ENCODE results near the gene MYO5B.
"Not testable (repeated sequence)": the region's sequence is repeated elsewhere in the genome, so short reads cannot be mapped to it uniquely, and the experiment has no call there.

Gene MYO5B

GRCh38 chr18:50194631-50195532, at the start of gene MYO5B:
Gene MYO5B (minus strand): TSS chr18:50195147. CDS start chr18:50194793, 354 bp downstream.
- DNase-seq: no peak
- H3K9me3 ChIP-seq (ENCODE audit: insufficient read depth, low read length, severe bottlenecking): no peaks in the 10 kb centered on the region
- H3K79me2 ChIP-seq (ENCODE audit: insufficient read depth, low read length): no peaks in the 10 kb centered on the region
- no peak for ATAC-seq (ENCODE audit: insufficient read depth, low read depth)
- H2AFZ ChIP-seq (ENCODE audit: low read depth, low read length): no peak within 1 kb of the TSS
- no peaks in the 10 kb centered on the region for H3K4me1 ChIP-seq (ENCODE audit: insufficient read depth, low read length)
- no peak within 1 kb of the TSS for H3K4me3 ChIP-seq (ENCODE audit: low read depth in 1 of 2, low read length in 2 of 2)
- TF ChIP-seq EZH2 (IDR thresholded peaks at IDR 0.05; ENCODE audit: borderline replicate concordance, low read depth, low read length, severe bottlenecking) (no peak), CTCF (IDR thresholded peaks at IDR 0.05; ENCODE audit: borderline replicate concordance, extremely low read depth, low read length, poor library complexity, severe bottlenecking) (no peak)
- no peak within 1 kb of the TSS for H3K4me2 ChIP-seq (ENCODE audit: insufficient read depth, low read length)
- H4K20me1 ChIP-seq (ENCODE audit: insufficient read depth, low read length): no peaks in the 10 kb centered on the region
- H3K27me3 ChIP-seq (ENCODE audit: insufficient read depth, low read length, poor library complexity): peaks cover under 1% of the 10 kb centered on the region
- no peaks in the 10 kb centered on the region for H3K36me3 ChIP-seq (ENCODE audit: insufficient read depth, low read length)
- no peak within 1 kb of the TSS for H3K27ac ChIP-seq (ENCODE audit: low read length)
- H3K9ac ChIP-seq (ENCODE audit: low read depth, low read length): no peak within 1 kb of the TSS

- H3K27me3 ChIP-seq (ENCODE audit: insufficient read depth, low read length, poor library complexity); H4K20me1 ChIP-seq (ENCODE audit: insufficient read depth, low read length); H3K36me3 ChIP-seq (ENCODE audit: insufficient read depth, low read length); DNase-seq; H3K4me1 ChIP-seq (ENCODE audit: insufficient read depth, low read length); H3K9ac ChIP-seq (ENCODE audit: low read depth, low read length); H3K79me2 ChIP-seq (ENCODE audit: insufficient read depth, low read length); H3K4me2 ChIP-seq (ENCODE audit: insufficient read depth, low read length); H3K4me3 ChIP-seq (ENCODE audit: low read depth in 1 of 2, low read length in 2 of 2); H3K9me3 ChIP-seq (ENCODE audit: insufficient read depth, low read length, severe bottlenecking); H3K27ac ChIP-seq (ENCODE audit: low read length); ATAC-seq (ENCODE audit: insufficient read depth, low read depth); H2AFZ ChIP-seq (ENCODE audit: low read depth, low read length): not testable (repeated sequence)
These were observed 46.8 kb upstream of the MYO5B start for GRCh38 chr18:50241768-50242167.

GRCh38 chr18:50240080-50240563, 45.2 kb upstream of the MYO5B start:
- H3K9ac ChIP-seq (ENCODE audit: low read depth, low read length): no peak overlapping the region
- H3K27ac ChIP-seq (ENCODE audit: low read length): no peak overlapping the region
- H4K20me1 ChIP-seq (ENCODE audit: insufficient read depth, low read length): no peaks in the 10 kb centered on the region
- H3K4me3 ChIP-seq (ENCODE audit: low read depth in 1 of 2, low read length in 2 of 2): no peak overlapping the region
- no peak overlapping the region for H2AFZ ChIP-seq (ENCODE audit: low read depth, low read length)
- H3K79me2 ChIP-seq (ENCODE audit: insufficient read depth, low read length): no peaks in the 10 kb centered on the region
- ATAC-seq (ENCODE audit: insufficient read depth, low read depth): no peak
- H3K4me1 ChIP-seq (ENCODE audit: insufficient read depth, low read length): no peaks in the 10 kb centered on the region
- H3K36me3 ChIP-seq (ENCODE audit: insufficient read depth, low read length): no peaks in the 10 kb centered on the region
- no peak for DNase-seq
- H3K9me3 ChIP-seq (ENCODE audit: insufficient read depth, low read length, severe bottlenecking): no peaks in the 10 kb centered on the region
- TF ChIP-seq EZH2 (IDR thresholded peaks at IDR 0.05; ENCODE audit: borderline replicate concordance, low read depth, low read length, severe bottlenecking) (no peak), CTCF (IDR thresholded peaks at IDR 0.05; ENCODE audit: borderline replicate concordance, extremely low read depth, low read length, poor library complexity, severe bottlenecking) (no peak)
- H3K27me3 ChIP-seq (ENCODE audit: insufficient read depth, low read length, poor library complexity): peaks cover 4% of the 10 kb centered on the region
- no peak overlapping the region for H3K4me2 ChIP-seq (ENCODE audit: insufficient read depth, low read length)

- TF ChIP-seq EZH2 (IDR thresholded peaks at IDR 0.05; ENCODE audit: borderline replicate concordance, low read depth, low read length, severe bottlenecking): no peak
- no peak for TF ChIP-seq CTCF (IDR thresholded peaks at IDR 0.05; ENCODE audit: borderline replicate concordance, extremely low read depth, low read length, poor library complexity, severe bottlenecking)
- Histone ChIP-seq H3K27ac (ENCODE audit: low read length) (no peak overlapping the region), H3K9ac (ENCODE audit: low read depth, low read length) (no peak overlapping the region), H2AFZ (ENCODE audit: low read depth, low read length) (no peak overlapping the region), H3K36me3 (ENCODE audit: insufficient read depth, low read length) (no peaks in the 10 kb centered on the region), H3K79me2 (ENCODE audit: insufficient read depth, low read length) (no peaks in the 10 kb centered on the region), H3K27me3 (ENCODE audit: insufficient read depth, low read length, poor library complexity) (peaks cover 13% of the 10 kb centered on the region), H3K4me1 (ENCODE audit: insufficient read depth, low read length) (no peaks in the 10 kb centered on the region), H3K9me3 (ENCODE audit: insufficient read depth, low read length, severe bottlenecking) (no peaks in the 10 kb centered on the region), H3K4me2 (ENCODE audit: insufficient read depth, low read length) (no peak overlapping the region), H3K4me3 (ENCODE audit: low read depth in 1 of 2, low read length in 2 of 2) (no peak overlapping the region), H4K20me1 (ENCODE audit: insufficient read depth, low read length) (no peaks in the 10 kb centered on the region)
- ATAC-seq (ENCODE audit: insufficient read depth, low read depth): no peak
- no peak for DNase-seq
These were observed 37.5 kb upstream of the MYO5B start for GRCh38 chr18:50232419-50232818.

Data from DND-41 (cell line).